GM13976 (cell line): ENCODE measurements around the gene NTRK3.

ENCODE experiments used
- DNase-seq: peaks from one replicate; pipeline ENCODE4 v3.0.0; 2012; ENCODE audit warnings: low spot score
- CTCF ChIP-seq: IDR thresholded peaks from 2 replicates; pipeline ENCODE4 v1.5.1; 2012; ENCODE audit warnings: borderline replicate concordance, mild to moderate bottlenecking; ENCODE audit not compliant: insufficient read depth; ENCODE audit errors: extremely low read depth, missing control alignments, control extremely low read depth
- in situ Hi-C: fragments of 300-500 bp; cut with MboI; formaldehyde crosslinking; loops from one replicate; pipeline ENCODE4 v1.12.0; 2022; ENCODE audit warnings: low sequenced_read_pairs, mixed read lengths, inconsistent platforms; ENCODE audit not compliant: unreplicated experiment

The NTRK3 gene

GRCh38 chr15:87877822-87878542, 378.6 kb downstream of the NTRK3 start:
- TF ChIP-seq CTCF, result no peak
- in situ Hi-C loops, result no loop called here
- DNase-seq, result no peak

- TF ChIP-seq CTCF, result no peak
- in situ Hi-C loops, result no loop called here
- DNase-seq, result no peak
Measured at GRCh38 chr15:87877114-87877810, 379.3 kb downstream of the NTRK3 start.

GRCh38 chr15:87874896-87875711, 381.4 kb downstream of the NTRK3 start:
- no peak for DNase-seq
- in situ Hi-C loops, result no loop called here

GRCh38 chr15:87873516-87873915, 383.0 kb downstream of the NTRK3 start:
- no peak for TF ChIP-seq CTCF
- in situ Hi-C loops, result no loop called here
- no peak for DNase-seq

More at GRCh38 chr15:87874896-87875711, 381.4 kb downstream of the NTRK3 start:
- TF ChIP-seq CTCF, result no peak

- no peak for TF ChIP-seq CTCF
- no peak for DNase-seq
- in situ Hi-C loops, result no loop called here
Measured at GRCh38 chr15:87871731-87872320, 384.7 kb downstream of the NTRK3 start.

- TF ChIP-seq CTCF, result no peak
- in situ Hi-C loops, result no loop called here
- DNase-seq, result no peak
Measured at GRCh38 chr15:87871258-87871681, 385.3 kb downstream of the NTRK3 start.
